ENCODE data around the gene OOSP3.
"Not testable (repeated sequence)": the region's sequence is repeated elsewhere in the genome, so short reads cannot be mapped to it uniquely, and the experiment has no call there.

The OOSP3 gene

GRCh38 chr11:59878575-59878974, at the start of gene OOSP3:
Gene OOSP3 (plus strand): TSS chr11:59878782. CDS start chr11:59878809, 27 bp downstream.
- ATAC-seq: no peak
- H3K9me3 Mint-ChIP-seq: no peaks in the 10 kb centered on the region
- H3K36me3 Mint-ChIP-seq: no peaks in the 10 kb centered on the region
- no peak within 1 kb of the TSS for H3K4me3 Mint-ChIP-seq
- H3K27ac Mint-ChIP-seq: no peak within 1 kb of the TSS
- DNase-seq (ENCODE audit: low spot score in 2 of 2): no peak
- H3K4me1 Mint-ChIP-seq: no peaks in the 10 kb centered on the region

- H3K4me3 Mint-ChIP-seq: no peak overlapping the region
- ATAC-seq (no peak), DNase-seq (ENCODE audit: low spot score in 2 of 2) (no peak)
- H3K4me1 Mint-ChIP-seq: no peaks in the 10 kb centered on the region
- H3K9me3 Mint-ChIP-seq: no peaks in the 10 kb centered on the region
- H3K27ac Mint-ChIP-seq: no peak overlapping the region
- no peaks in the 10 kb centered on the region for H3K36me3 Mint-ChIP-seq
Observed at GRCh38 chr11:59829358-59829757, 49.2 kb upstream of the OOSP3 start.

- no peaks in the 10 kb centered on the region for H3K4me1 Mint-ChIP-seq
- no peaks in the 10 kb centered on the region for H3K9me3 Mint-ChIP-seq
- H3K4me3 Mint-ChIP-seq: no peak overlapping the region
- ATAC-seq (no peak), DNase-seq (ENCODE audit: low spot score in 2 of 2) (no peak)
- H3K36me3 Mint-ChIP-seq: no peaks in the 10 kb centered on the region
- no peak overlapping the region for H3K27ac Mint-ChIP-seq
Observed at GRCh38 chr11:59833602-59834001, 45.0 kb upstream of the OOSP3 start.

GRCh38 chr11:59839615-59840014, 39.0 kb upstream of the OOSP3 start:
- H3K9me3 Mint-ChIP-seq: no peaks in the 10 kb centered on the region
- H3K36me3 Mint-ChIP-seq: no peaks in the 10 kb centered on the region
- H3K4me3 Mint-ChIP-seq: no peak overlapping the region
- H3K27ac Mint-ChIP-seq: no peak overlapping the region
- ATAC-seq: no peak
- no peaks in the 10 kb centered on the region for H3K4me1 Mint-ChIP-seq
- no peak for DNase-seq (ENCODE audit: low spot score in 2 of 2)

GRCh38 chr11:59841514-59841913, 37.1 kb upstream of the OOSP3 start:
- H3K4me3 Mint-ChIP-seq: no peak overlapping the region
- H3K36me3 Mint-ChIP-seq: no peaks in the 10 kb centered on the region
- H3K9me3 Mint-ChIP-seq: no peaks in the 10 kb centered on the region
- no peaks in the 10 kb centered on the region for H3K4me1 Mint-ChIP-seq
- ATAC-seq: no peak
- H3K27ac Mint-ChIP-seq: no peak overlapping the region
- no peak for DNase-seq (ENCODE audit: low spot score in 2 of 2)

- Mint-ChIP-seq H3K9me3 (no peaks in the 10 kb centered on the region), H3K4me1 (no peaks in the 10 kb centered on the region), H3K36me3 (no peaks in the 10 kb centered on the region), H3K4me3 (no peak overlapping the region), H3K27ac (no peak overlapping the region)
- no peak for DNase-seq (ENCODE audit: low spot score in 2 of 2)
- ATAC-seq: no peak
Observed at GRCh38 chr11:59842316-59842715, 36.3 kb upstream of the OOSP3 start.

- Mint-ChIP-seq H3K4me1 (no peaks in the 10 kb centered on the region), H3K36me3 (no peaks in the 10 kb centered on the region), H3K27ac (no peak within 1 kb of the TSS), H3K9me3 (no peaks in the 10 kb centered on the region), H3K4me3 (no peak within 1 kb of the TSS)
- ATAC-seq (no peak), DNase-seq (ENCODE audit: low spot score in 2 of 2) (no peak)
Observed at GRCh38 chr11:59845399-59845798, 33.2 kb upstream of the OOSP3 start, which contains the start of gene CBLIF. Gene CBLIF (minus strand): TSS chr11:59845499. CDS start chr11:59845453, 46 bp downstream.

GRCh38 chr11:59846556-59846955, 32.0 kb upstream of the OOSP3 start:
- no peak for ATAC-seq

GRCh38 chr11:59847626-59848025, 31.0 kb upstream of the OOSP3 start:
- Mint-ChIP-seq H3K4me1 (no peaks in the 10 kb centered on the region), H3K4me3 (no peak overlapping the region), H3K27ac (no peak overlapping the region), H3K9me3 (no peaks in the 10 kb centered on the region), H3K36me3 (no peaks in the 10 kb centered on the region)
- DNase-seq (ENCODE audit: low spot score in 2 of 2): no peak
- ATAC-seq: no peak

More at GRCh38 chr11:59846556-59846955, 32.0 kb upstream of the OOSP3 start:
- Mint-ChIP-seq H3K4me3 (no peak overlapping the region), H3K4me1 (no peaks in the 10 kb centered on the region), H3K9me3 (no peaks in the 10 kb centered on the region), H3K27ac (no peak overlapping the region), H3K36me3 (no peaks in the 10 kb centered on the region)
- DNase-seq (ENCODE audit: low spot score in 2 of 2): no peak

- not testable (repeated sequence) for H3K4me3 Mint-ChIP-seq; H3K36me3 Mint-ChIP-seq; H3K4me1 Mint-ChIP-seq; ATAC-seq; H3K9me3 Mint-ChIP-seq; H3K27ac Mint-ChIP-seq; DNase-seq (ENCODE audit: low spot score in 2 of 2)
Observed at GRCh38 chr11:59848439-59848838, 30.1 kb upstream of the OOSP3 start.

- ATAC-seq (no peak), DNase-seq (ENCODE audit: low spot score in 2 of 2) (no peak)
- no peaks in the 10 kb centered on the region for H3K36me3 Mint-ChIP-seq
- no peaks in the 10 kb centered on the region for H3K4me1 Mint-ChIP-seq
- H3K27ac Mint-ChIP-seq: no peak overlapping the region
- H3K9me3 Mint-ChIP-seq: no peaks in the 10 kb centered on the region
- no peak overlapping the region for H3K4me3 Mint-ChIP-seq
Observed at GRCh38 chr11:59849129-59849528, 29.5 kb upstream of the OOSP3 start.

- not testable (repeated sequence) for ATAC-seq; H3K36me3 Mint-ChIP-seq; H3K4me3 Mint-ChIP-seq; DNase-seq (ENCODE audit: low spot score in 2 of 2); H3K9me3 Mint-ChIP-seq; H3K4me1 Mint-ChIP-seq; H3K27ac Mint-ChIP-seq
Observed at GRCh38 chr11:59849551-59849950, 29.0 kb upstream of the OOSP3 start.

GRCh38 chr11:59851416-59851815, 27.2 kb upstream of the OOSP3 start:
- not testable (repeated sequence) for H3K4me3 Mint-ChIP-seq; H3K36me3 Mint-ChIP-seq; H3K27ac Mint-ChIP-seq; DNase-seq (ENCODE audit: low spot score in 2 of 2); H3K9me3 Mint-ChIP-seq; ATAC-seq; H3K4me1 Mint-ChIP-seq

GRCh38 chr11:59854871-59855270, 23.7 kb upstream of the OOSP3 start:
- no peak for DNase-seq (ENCODE audit: low spot score in 2 of 2)
- Mint-ChIP-seq H3K4me1 (peaks cover 23% of the 10 kb centered on the region), H3K27ac (no peak overlapping the region), H3K36me3 (no peaks in the 10 kb centered on the region), H3K9me3 (no peaks in the 10 kb centered on the region), H3K4me3 (no peak overlapping the region)
- ATAC-seq: no peak

GRCh38 chr11:59857439-59858434, 20.8 kb upstream of the OOSP3 start:
- DNase-seq (ENCODE audit: low spot score in 2 of 2): no peak
- H3K9me3 Mint-ChIP-seq: no peaks in the 10 kb centered on the region
- H3K4me3 Mint-ChIP-seq: peak overlapping the region; percentile 3
- no peaks in the 10 kb centered on the region for H3K36me3 Mint-ChIP-seq
- ATAC-seq: peak; percentile 90
- peaks cover 23% of the 10 kb centered on the region for H3K4me1 Mint-ChIP-seq
- peak overlapping the region; percentile 15 for H3K27ac Mint-ChIP-seq

- DNase-seq (ENCODE audit: low spot score in 2 of 2): no peak
- H3K4me3 Mint-ChIP-seq: no peak overlapping the region
- H3K27ac Mint-ChIP-seq: no peak overlapping the region
- H3K4me1 Mint-ChIP-seq: peaks cover 23% of the 10 kb centered on the region
- no peaks in the 10 kb centered on the region for H3K36me3 Mint-ChIP-seq
- no peaks in the 10 kb centered on the region for H3K9me3 Mint-ChIP-seq
- no peak for ATAC-seq
Observed at GRCh38 chr11:59859673-59860072, 18.9 kb upstream of the OOSP3 start.

Measured in stimulated activated effector memory CD8-positive, alpha-beta T cell treated with anti-CD3 and anti-CD28 coated beads, Interleukin-12 subunit alpha, Interleukin-12 subunit beta, amount 100 ng/mL, for 72 hours (primary cell).